Loucy (cell line): Measurements from ENCODE around the gene DIP2A.

Experiments
- CTCF ChIP-seq: fragments of 200-600 bp; sonication (generic); conservative IDR thresholded peaks from 2 replicates; pipeline ENCODE4 v1.5.1; 2014; ENCODE audit warnings: mild to moderate bottlenecking, antibody characterized with exemption, low read length
- EZH2phosphoT487 ChIP-seq: fragments of 200-600 bp; IDR thresholded peaks from 2 replicates; pipeline ENCODE4 v1.6.1; 2018; ENCODE audit warnings: antibody characterized with exemption, mild to moderate bottlenecking, moderate library complexity, borderline replicate concordance

- TF ChIP-seq CTCF (no peak; the same call in 1 of the 2 replicates), EZH2phosphoT487 (no peak)
Measured at GRCh38 chr21:46421191-46421750, 37.4 kb upstream of the DIP2A start.
